ENCODE results near the gene TMTC2.

The TMTC2 gene

GRCh38 chr12:82682851-82683261 is 3.9 kb upstream of the TMTC2 start:
- DNase-seq: no peak

GRCh38 chr12:82685790-82686167 is 927 bp upstream of the TMTC2 start:
- peak; percentile 89 for DNase-seq

- DNase-seq: peak; percentile 52
These were observed 610 bp downstream of the TMTC2 start for GRCh38 chr12:82687021-82688011.

GRCh38 chr12:82688035-82688501 is 1.4 kb downstream of the TMTC2 start:
- no peak for DNase-seq

GRCh38 chr12:82688596-82688995 is 1.9 kb downstream of the TMTC2 start:
- DNase-seq: no peak

- no peak for DNase-seq
These were observed 3.3 kb downstream of the TMTC2 start for GRCh38 chr12:82690006-82690405.

GRCh38 chr12:82691513-82691912 is 4.8 kb downstream of the TMTC2 start:
- DNase-seq: no peak

- DNase-seq: no peak
These were observed 7.6 kb downstream of the TMTC2 start for GRCh38 chr12:82694276-82694675.

- DNase-seq: no peak
These were observed 8.3 kb downstream of the TMTC2 start for GRCh38 chr12:82694970-82695369.

- no peak for DNase-seq
These were observed 8.8 kb downstream of the TMTC2 start for GRCh38 chr12:82695531-82695930.

GRCh38 chr12:82696543-82696942 is 9.8 kb downstream of the TMTC2 start:
- no peak for DNase-seq

- DNase-seq: no peak
These were observed 12.2 kb downstream of the TMTC2 start for GRCh38 chr12:82698708-82699564.

- no peak for DNase-seq
These were observed 19.1 kb downstream of the TMTC2 start for GRCh38 chr12:82705774-82706173.

GRCh38 chr12:82708061-82708879 is 21.6 kb downstream of the TMTC2 start:
- DNase-seq: no peak

GRCh38 chr12:82709794-82710355 is 23.2 kb downstream of the TMTC2 start:
- no peak for DNase-seq

- DNase-seq: no peak
These were observed 24.0 kb downstream of the TMTC2 start for GRCh38 chr12:82710741-82711140.

- no peak for DNase-seq
These were observed 27.7 kb downstream of the TMTC2 start for GRCh38 chr12:82714427-82714826.

- DNase-seq: no peak
These were observed 35.0 kb downstream of the TMTC2 start for GRCh38 chr12:82721726-82722125.

GRCh38 chr12:82723093-82723492 is 36.4 kb downstream of the TMTC2 start:
- no peak for DNase-seq

GRCh38 chr12:82723891-82724290 is 37.2 kb downstream of the TMTC2 start:
- no peak for DNase-seq

GRCh38 chr12:82725741-82726140 is 39.0 kb downstream of the TMTC2 start:
- no peak for DNase-seq

GRCh38 chr12:82727886-82728285 is 41.2 kb downstream of the TMTC2 start:
- no peak for DNase-seq
